Measurements from ENCODE around the gene MC5R.

GRCh38 chr18:13796515-13796914, 27.4 kb upstream of the MC5R start:
- no peak for TF ChIP-seq POLR2AphosphoS5 (IDR thresholded peaks at IDR 0.05; ENCODE audit: low read depth, low read length)
- TF ChIP-seq POU2F2 (IDR thresholded peaks at IDR 0.05; ENCODE audit: low read depth, low read length): no peak
- TF ChIP-seq SPI1 (IDR thresholded peaks at IDR 0.05; ENCODE audit: low read depth, low read length): no peak
